ENCODE measurements around the gene FOXO6. TPM values are rescaled to one million over a fixed set of nuclear protein-coding genes. Genes with fewer than 3 reads are reported as not detected.

The FOXO6 gene
- total and polyA plus RNA-seq, 2 of the 13 experiments (the other 11 are each of a cell fraction or from before 2014, with no cell fraction given) = 0.13 TPM; not detected in 1

DNA sequence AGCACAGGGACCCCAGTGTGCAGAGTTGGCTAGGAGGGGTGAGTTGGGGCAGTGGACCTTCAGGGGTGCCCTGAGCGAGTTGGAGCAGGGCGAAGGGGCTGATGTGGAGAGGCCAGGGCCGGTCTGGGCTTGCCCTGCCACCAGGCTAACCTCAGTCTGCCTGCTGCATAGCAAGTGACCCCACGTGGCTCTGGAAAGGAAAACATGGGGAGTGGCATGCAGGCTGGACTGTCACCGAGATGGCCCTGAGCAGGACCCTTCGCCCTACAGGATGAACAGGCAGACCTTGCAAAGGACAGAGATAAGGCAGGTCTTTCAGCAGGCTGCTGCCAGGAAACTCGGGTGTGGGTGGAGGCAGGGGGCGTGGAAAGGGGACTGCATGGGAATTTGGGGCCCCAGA lies 51.5 kb downstream of the FOXO6 start:
- DNase-seq (ENCODE audit: low spot score) = peak; percentile 25
- Histone ChIP-seq H4K20me1 (ENCODE audit: insufficient read depth, low read length) (no peaks in the 10 kb centered on the region), H3K79me2 (ENCODE audit: insufficient read depth, low read length) (no peaks in the 10 kb centered on the region), H3K4me2 (ENCODE audit: low read depth, low read length) (no peak overlapping the region), H3K4me3 (replicated peaks in 1 of 3; ENCODE audit: insufficient read depth in 1 of 3, low read depth in 2 of 3, low read length in 3 of 3) (no peak overlapping the region), H3K4me1 (ENCODE audit: insufficient read depth, low read length) (peaks cover 13% of the 10 kb centered on the region), H2AFZ (ENCODE audit: low read length) (no peak overlapping the region), H3K36me3 (replicated peaks in 1 of 2; ENCODE audit: control insufficient read depth in 1 of 2, insufficient read depth in 2 of 2, low read length in 2 of 2) (no peaks in the 10 kb centered on the region), H3K27me3 (ENCODE audit: control insufficient read depth in 1 of 2, insufficient read depth in 2 of 2, low read length in 2 of 2) (peaks cover 1 to 12% of the 10 kb centered on the region in 2 experiments; a peak in 3 of 5 replicates), H3K9me3 (ENCODE audit: low read length) (no peaks in the 10 kb centered on the region), H3K9ac (ENCODE audit: insufficient read depth, low read depth, low read length) (no peak overlapping the region), H3K27ac (ENCODE audit: extremely low read length, insufficient read depth, low read length) (no peak overlapping the region)
- peak; percentile 80 for ATAC-seq
- ChIA-PET CTCF (ENCODE audit: low intra/inter-chr PET ratio, low total read pairs) (no interaction called here), POLR2A (no interaction called here)
- no TSS peak for BruUV-seq (replicated peaks)
- in situ Hi-C loops (cut with HindIII; ENCODE audit: extremely low pct_ligation_motif_present, low pct_unique_long_range_greater_than_20kb) = no loop called here
- intact Hi-C loops (cut with micrococcal nuclease; ENCODE audit: unreplicated experiment) = no loop called here
- FAIRE-seq = peak; percentile 72
- 0% methylated on average over 7 of the region's 8 CpGs for WGBS (ENCODE audit: low lambda C conversion rate)
- TF ChIP-seq FOXA3 (CRISPR knock-in tag; IDR thresholded peaks at IDR 0.05) (0 out of 2 replicates have a peak, but pooled peaks have one; percentile 13), SALL1 (CRISPR knock-in tag; IDR thresholded peaks at IDR 0.05) (peak; percentile 42; the same call in 1 of the 2 replicates), ZNF891 (CRISPR knock-in tag; IDR thresholded peaks at IDR 0.05) (peak; percentile 23; the same call in 1 of the 2 replicates), ZNF598 (CRISPR knock-in tag; IDR thresholded peaks at IDR 0.05; ENCODE audit: borderline replicate concordance) (no peak), HNRNPL (IDR thresholded peaks at IDR 0.05; ENCODE audit: low read depth, low read length) (no peak), ZNF253 (CRISPR knock-in tag; IDR thresholded peaks at IDR 0.05; ENCODE audit: borderline replicate concordance) (no peak), PAWR (CRISPR knock-in tag; IDR thresholded peaks at IDR 0.05; ENCODE audit: borderline replicate concordance) (no peak), MAFG (CRISPR knock-in tag; IDR thresholded peaks at IDR 0.05) (no peak), HNF4A (CRISPR knock-in tag; IDR thresholded peaks at IDR 0.05) (peak; percentile 43), KLF6 (CRISPR knock-in tag; IDR thresholded peaks at IDR 0.05) (no peak), CC2D1A (CRISPR knock-in tag; IDR thresholded peaks at IDR 0.05) (no peak), AGO2 (optimal IDR thresholded peaks at IDR 0.05; ENCODE audit: low read depth, low read length) (no peak)
- TF ChIP-seq, protein P1, sequence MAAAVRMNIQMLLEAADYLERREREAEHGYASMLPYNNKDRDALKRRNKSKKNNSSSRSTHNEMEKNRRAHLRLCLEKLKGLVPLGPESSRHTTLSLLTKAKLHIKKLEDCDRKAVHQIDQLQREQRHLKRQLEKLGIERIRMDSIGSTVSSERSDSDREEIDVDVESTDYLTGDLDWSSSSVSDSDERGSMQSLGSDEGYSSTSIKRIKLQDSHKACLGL (CRISPR knock-in tag; IDR thresholded peaks at IDR 0.05) = 0 out of 2 replicates have a peak, but pooled peaks have one; percentile 50
- TF ChIP-seq, protein P2, sequence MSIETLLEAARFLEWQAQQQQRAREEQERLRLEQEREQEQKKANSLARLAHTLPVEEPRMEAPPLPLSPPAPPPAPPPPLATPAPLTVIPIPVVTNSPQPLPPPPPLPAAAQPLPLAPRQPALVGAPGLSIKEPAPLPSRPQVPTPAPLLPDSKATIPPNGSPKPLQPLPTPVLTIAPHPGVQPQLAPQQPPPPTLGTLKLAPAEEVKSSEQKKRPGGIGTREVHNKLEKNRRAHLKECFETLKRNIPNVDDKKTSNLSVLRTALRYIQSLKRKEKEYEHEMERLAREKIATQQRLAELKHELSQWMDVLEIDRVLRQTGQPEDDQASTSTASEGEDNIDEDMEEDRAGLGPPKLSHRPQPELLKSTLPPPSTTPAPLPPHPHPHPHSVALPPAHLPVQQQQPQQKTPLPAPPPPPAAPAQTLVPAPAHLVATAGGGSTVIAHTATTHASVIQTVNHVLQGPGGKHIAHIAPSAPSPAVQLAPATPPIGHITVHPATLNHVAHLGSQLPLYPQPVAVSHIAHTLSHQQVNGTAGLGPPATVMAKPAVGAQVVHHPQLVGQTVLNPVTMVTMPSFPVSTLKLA (IDR thresholded peaks at IDR 0.05) = peak; percentile 75
- TF ChIP-seq, protein P3, sequence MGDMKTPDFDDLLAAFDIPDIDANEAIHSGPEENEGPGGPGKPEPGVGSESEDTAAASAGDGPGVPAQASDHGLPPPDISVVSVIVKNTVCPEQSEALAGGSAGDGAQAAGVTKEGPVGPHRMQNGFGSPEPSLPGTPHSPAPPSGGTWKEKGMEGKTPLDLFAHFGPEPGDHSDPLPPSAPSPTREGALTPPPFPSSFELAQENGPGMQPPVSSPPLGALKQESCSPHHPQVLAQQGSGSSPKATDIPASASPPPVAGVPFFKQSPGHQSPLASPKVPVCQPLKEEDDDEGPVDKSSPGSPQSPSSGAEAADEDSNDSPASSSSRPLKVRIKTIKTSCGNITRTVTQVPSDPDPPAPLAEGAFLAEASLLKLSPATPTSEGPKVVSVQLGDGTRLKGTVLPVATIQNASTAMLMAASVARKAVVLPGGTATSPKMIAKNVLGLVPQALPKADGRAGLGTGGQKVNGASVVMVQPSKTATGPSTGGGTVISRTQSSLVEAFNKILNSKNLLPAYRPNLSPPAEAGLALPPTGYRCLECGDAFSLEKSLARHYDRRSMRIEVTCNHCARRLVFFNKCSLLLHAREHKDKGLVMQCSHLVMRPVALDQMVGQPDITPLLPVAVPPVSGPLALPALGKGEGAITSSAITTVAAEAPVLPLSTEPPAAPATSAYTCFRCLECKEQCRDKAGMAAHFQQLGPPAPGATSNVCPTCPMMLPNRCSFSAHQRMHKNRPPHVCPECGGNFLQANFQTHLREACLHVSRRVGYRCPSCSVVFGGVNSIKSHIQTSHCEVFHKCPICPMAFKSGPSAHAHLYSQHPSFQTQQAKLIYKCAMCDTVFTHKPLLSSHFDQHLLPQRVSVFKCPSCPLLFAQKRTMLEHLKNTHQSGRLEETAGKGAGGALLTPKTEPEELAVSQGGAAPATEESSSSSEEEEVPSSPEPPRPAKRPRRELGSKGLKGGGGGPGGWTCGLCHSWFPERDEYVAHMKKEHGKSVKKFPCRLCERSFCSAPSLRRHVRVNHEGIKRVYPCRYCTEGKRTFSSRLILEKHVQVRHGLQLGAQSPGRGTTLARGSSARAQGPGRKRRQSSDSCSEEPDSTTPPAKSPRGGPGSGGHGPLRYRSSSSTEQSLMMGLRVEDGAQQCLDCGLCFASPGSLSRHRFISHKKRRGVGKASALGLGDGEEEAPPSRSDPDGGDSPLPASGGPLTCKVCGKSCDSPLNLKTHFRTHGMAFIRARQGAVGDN (CRISPR knock-in tag; IDR thresholded peaks at IDR 0.05) = peak; percentile 77
- TF ChIP-seq, protein P4, sequence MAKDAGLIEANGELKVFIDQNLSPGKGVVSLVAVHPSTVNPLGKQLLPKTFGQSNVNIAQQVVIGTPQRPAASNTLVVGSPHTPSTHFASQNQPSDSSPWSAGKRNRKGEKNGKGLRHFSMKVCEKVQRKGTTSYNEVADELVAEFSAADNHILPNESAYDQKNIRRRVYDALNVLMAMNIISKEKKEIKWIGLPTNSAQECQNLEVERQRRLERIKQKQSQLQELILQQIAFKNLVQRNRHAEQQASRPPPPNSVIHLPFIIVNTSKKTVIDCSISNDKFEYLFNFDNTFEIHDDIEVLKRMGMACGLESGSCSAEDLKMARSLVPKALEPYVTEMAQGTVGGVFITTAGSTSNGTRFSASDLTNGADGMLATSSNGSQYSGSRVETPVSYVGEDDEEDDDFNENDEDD (CRISPR knock-in tag; IDR thresholded peaks at IDR 0.05; ENCODE audit: borderline replicate concordance) = no peak

Measured in HepG2 (cell line).